WI38 (cell line): ENCODE data around the gene MAD2L2.
A peak's percentile ranks its signal among the peaks of the same experiment; 100 is the strongest.

Experiments
- H3K4me3 ChIP-seq: 2 replicates; pipeline ENCODE4 v1.5.1; 2011; ENCODE audit warnings: low read depth, mild to moderate bottlenecking, control low read depth, low read length
- TF ChIP-seq, protein P1 (sequence below): IDR thresholded peaks from 2 replicates; pipeline ENCODE4 v1.5.1; 2012; ENCODE audit warnings: low read depth, mild to moderate bottlenecking, control low read depth, low read length

The MAD2L2 gene

DNA sequence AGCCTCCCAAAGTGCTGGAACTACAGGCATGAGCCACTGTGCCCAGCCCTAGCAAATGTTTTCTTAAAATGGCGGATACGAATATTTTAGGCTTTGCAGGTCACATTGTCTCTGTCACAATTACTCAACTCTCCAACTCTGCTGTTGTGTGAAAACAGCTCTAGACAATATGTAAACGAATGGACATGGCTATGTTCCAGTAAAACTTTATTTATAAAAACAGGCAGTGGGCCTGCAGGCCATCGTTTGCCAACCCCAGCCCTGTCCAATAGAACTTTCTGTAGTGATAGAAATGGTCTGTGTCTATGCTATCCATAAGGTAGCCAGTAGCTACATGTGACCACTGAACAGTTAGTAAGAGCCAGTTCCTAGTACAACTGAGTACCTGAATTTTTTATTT, 21.2 kb downstream of the MAD2L2 start:
- H3K4me3 ChIP-seq = no peak overlapping the region
- TF ChIP-seq, protein P1, sequence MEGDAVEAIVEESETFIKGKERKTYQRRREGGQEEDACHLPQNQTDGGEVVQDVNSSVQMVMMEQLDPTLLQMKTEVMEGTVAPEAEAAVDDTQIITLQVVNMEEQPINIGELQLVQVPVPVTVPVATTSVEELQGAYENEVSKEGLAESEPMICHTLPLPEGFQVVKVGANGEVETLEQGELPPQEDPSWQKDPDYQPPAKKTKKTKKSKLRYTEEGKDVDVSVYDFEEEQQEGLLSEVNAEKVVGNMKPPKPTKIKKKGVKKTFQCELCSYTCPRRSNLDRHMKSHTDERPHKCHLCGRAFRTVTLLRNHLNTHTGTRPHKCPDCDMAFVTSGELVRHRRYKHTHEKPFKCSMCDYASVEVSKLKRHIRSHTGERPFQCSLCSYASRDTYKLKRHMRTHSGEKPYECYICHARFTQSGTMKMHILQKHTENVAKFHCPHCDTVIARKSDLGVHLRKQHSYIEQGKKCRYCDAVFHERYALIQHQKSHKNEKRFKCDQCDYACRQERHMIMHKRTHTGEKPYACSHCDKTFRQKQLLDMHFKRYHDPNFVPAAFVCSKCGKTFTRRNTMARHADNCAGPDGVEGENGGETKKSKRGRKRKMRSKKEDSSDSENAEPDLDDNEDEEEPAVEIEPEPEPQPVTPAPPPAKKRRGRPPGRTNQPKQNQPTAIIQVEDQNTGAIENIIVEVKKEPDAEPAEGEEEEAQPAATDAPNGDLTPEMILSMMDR = no peak

GRCh38 chr1:11658542-11658941, 22.4 kb downstream of the MAD2L2 start:
- TF ChIP-seq, protein P1 = no peak
- H3K4me3 ChIP-seq = no peak overlapping the region

GRCh38 chr1:11657654-11658053, 23.3 kb downstream of the MAD2L2 start:
- no peak overlapping the region for H3K4me3 ChIP-seq
- TF ChIP-seq, protein P1 = no peak

GRCh38 chr1:11654939-11655808, 25.8 kb downstream of the MAD2L2 start:
- TF ChIP-seq, protein P1 = no peak
- H3K4me3 ChIP-seq = peak overlapping the region; percentile 60

DNA sequence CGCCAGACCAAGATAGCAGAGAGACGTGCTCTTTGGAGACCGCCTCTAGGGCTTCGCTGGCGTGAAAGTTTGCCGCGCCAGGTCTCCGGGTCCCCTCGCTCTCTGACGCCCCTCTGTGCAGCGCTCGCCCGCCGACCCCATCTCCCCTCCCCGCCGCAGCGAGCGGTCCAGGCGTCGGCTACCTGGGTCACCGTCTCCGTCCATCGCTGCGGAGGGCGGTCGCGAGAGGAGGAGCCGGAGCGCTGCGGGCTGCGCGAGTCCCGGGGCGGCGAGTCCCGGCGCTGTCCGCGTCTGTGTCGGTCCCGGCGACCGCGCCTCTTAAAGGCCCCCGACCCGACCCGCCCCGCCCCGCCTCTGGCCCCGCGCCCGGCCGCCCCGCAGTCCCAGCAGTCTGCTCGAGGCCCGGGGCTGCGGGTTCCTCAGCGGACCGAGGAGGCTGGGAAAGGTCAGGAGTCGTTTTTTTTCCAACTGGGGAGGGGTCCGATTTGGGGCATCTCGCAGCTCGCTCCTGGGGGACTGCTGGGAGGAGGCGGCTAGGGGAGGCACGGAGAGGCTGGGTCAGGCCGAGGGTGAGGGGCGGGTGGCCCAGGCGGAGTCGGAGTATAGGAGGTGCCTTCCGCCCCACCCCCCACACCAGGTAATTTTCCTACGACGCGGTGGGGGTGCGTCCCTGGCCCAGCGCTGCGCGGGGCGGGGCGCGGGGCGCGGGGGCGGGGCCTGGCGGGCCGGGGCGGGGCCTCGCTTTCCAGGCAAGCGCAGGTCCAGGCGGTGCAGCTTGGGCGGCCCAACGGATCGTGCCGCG, 26.6 kb downstream of the MAD2L2 start, which contains the start of the genes FBXO2 and FBXO44:
Gene FBXO2 (minus strand): TSS at position 293 of the 802 bp plus-strand sequence. CDS start 89 bp downstream, at position 204.
Gene FBXO44 (plus strand): TSS at position 741 of the 802 bp plus-strand sequence. CDS start 959 bp downstream, outside the sequence.
- H3K4me3 ChIP-seq = peak within 1 kb of the TSS; percentile 60

DNA sequence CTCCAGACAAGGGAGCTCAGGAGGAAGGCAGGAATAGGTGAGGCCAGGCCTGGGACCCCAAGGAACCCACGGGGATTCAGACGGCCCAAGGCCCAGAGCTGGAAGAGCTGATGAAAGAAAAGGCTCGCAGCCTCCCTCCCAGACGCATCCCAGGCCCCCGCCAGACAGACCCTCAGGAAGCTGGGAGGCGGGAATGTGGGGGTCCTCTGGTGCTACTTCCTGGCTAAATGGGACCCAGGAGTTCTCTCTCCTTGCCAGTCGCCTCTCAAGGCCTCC, 27.1 kb downstream of the MAD2L2 start:
- H3K4me3 ChIP-seq = no peak overlapping the region
- TF ChIP-seq, protein P1 = no peak

More for the DNA sequence above, 26.6 kb downstream of the MAD2L2 start, which contains the start of the genes FBXO2 and FBXO44:
- TF ChIP-seq, protein P1 = no peak
